ENCODE measurements around the gene SLC9C1.

The SLC9C1 gene

GRCh38 chr3:112306825-112307224 lies 12.8 kb upstream of the SLC9C1 start:
- no peak for DNase-seq

GRCh38 chr3:112304611-112305010 lies 10.6 kb upstream of the SLC9C1 start:
- DNase-seq, result no peak

- DNase-seq, result peak; percentile 7 to 38
Observed at GRCh38 chr3:112303764-112304325, 9.8 kb upstream of the SLC9C1 start.

GRCh38 chr3:112302881-112303763 lies 9.1 kb upstream of the SLC9C1 start:
- no peak for DNase-seq

- DNase-seq, result no peak
Observed at GRCh38 chr3:112302150-112302830, 8.3 kb upstream of the SLC9C1 start.

- DNase-seq, result no peak
Observed at GRCh38 chr3:112298781-112299180, 4.8 kb upstream of the SLC9C1 start.

- DNase-seq, result no peak
Observed at GRCh38 chr3:112297714-112298113, 3.7 kb upstream of the SLC9C1 start.

- DNase-seq, result no peak
Observed at GRCh38 chr3:112289011-112289410, 5.0 kb downstream of the SLC9C1 start.

- no peak for DNase-seq
Observed at GRCh38 chr3:112280266-112280665, 13.8 kb downstream of the SLC9C1 start.

GRCh38 chr3:112273536-112273935 lies 20.5 kb downstream of the SLC9C1 start:
- no peak for DNase-seq

GRCh38 chr3:112261742-112262141 lies 32.3 kb downstream of the SLC9C1 start:
- no peak for DNase-seq

- DNase-seq, result no peak
Observed at GRCh38 chr3:112260563-112260962, 33.5 kb downstream of the SLC9C1 start.

- no peak for DNase-seq
Observed at GRCh38 chr3:112253301-112253971, 40.6 kb downstream of the SLC9C1 start.

- DNase-seq, result no peak
Observed at GRCh38 chr3:112247900-112248299, 46.1 kb downstream of the SLC9C1 start.

GRCh38 chr3:112247350-112247749 lies 46.7 kb downstream of the SLC9C1 start:
- no peak for DNase-seq

GRCh38 chr3:112233083-112233482 lies 60.9 kb downstream of the SLC9C1 start:
- DNase-seq, result no peak

GRCh38 chr3:112231727-112232126 lies 62.3 kb downstream of the SLC9C1 start:
- DNase-seq, result no peak

GRCh38 chr3:112230033-112230432 lies 64.0 kb downstream of the SLC9C1 start:
- DNase-seq, result no peak

GRCh38 chr3:112228786-112229185 lies 65.2 kb downstream of the SLC9C1 start:
- DNase-seq, result no peak

- DNase-seq, result no peak
Observed at GRCh38 chr3:112200317-112200666, 93.7 kb downstream of the SLC9C1 start.

- DNase-seq, result no peak
Observed at GRCh38 chr3:112199622-112200316, 94.2 kb downstream of the SLC9C1 start.

- DNase-seq, result no peak
Observed at GRCh38 chr3:112197131-112197530, 96.9 kb downstream of the SLC9C1 start.

GRCh38 chr3:112187300-112187699 lies 106.7 kb downstream of the SLC9C1 start:
- no peak for DNase-seq

Measured in CD4-positive, alpha-beta T cell treated with Interleukin-1 beta for 1 hour (primary cell).